GM23338 (cell line): Measurements from ENCODE around the gene AQP6.

Source experiments
- CTCF ChIP-seq, 2 experiments: fragments of 200-600 bp in 1 of 2; sonication (generic) in 1 of 2; conservative IDR thresholded peaks; 2 replicates each; pipeline versions ENCODE4 v1.5.1 to v1.6.1; 2016 to 2017; ENCODE audit warnings: antibody characterized with exemption in 2 of 2, low read depth in 2 of 2, mild to moderate bottlenecking in 2 of 2, moderate library complexity in 1 of 2
- POLR2AphosphoS5 ChIP-seq: IDR thresholded peaks from 2 replicates; pipeline ENCODE4 v1.6.1; 2016; ENCODE audit warnings: antibody characterized with exemption, low read depth
- TF ChIP-seq, protein P1 (sequence below): IDR thresholded peaks from one replicate; pipeline ENCODE4 v1.6.1; 2018; ENCODE audit warnings: antibody characterized with exemption; ENCODE audit not compliant: unreplicated experiment

- TF ChIP-seq CTCF (conservative IDR thresholded peaks at IDR 0.05; ENCODE audit: low read depth in 2 of 2) (no peak), POLR2AphosphoS5 (no peak)
- TF ChIP-seq, protein P1, sequence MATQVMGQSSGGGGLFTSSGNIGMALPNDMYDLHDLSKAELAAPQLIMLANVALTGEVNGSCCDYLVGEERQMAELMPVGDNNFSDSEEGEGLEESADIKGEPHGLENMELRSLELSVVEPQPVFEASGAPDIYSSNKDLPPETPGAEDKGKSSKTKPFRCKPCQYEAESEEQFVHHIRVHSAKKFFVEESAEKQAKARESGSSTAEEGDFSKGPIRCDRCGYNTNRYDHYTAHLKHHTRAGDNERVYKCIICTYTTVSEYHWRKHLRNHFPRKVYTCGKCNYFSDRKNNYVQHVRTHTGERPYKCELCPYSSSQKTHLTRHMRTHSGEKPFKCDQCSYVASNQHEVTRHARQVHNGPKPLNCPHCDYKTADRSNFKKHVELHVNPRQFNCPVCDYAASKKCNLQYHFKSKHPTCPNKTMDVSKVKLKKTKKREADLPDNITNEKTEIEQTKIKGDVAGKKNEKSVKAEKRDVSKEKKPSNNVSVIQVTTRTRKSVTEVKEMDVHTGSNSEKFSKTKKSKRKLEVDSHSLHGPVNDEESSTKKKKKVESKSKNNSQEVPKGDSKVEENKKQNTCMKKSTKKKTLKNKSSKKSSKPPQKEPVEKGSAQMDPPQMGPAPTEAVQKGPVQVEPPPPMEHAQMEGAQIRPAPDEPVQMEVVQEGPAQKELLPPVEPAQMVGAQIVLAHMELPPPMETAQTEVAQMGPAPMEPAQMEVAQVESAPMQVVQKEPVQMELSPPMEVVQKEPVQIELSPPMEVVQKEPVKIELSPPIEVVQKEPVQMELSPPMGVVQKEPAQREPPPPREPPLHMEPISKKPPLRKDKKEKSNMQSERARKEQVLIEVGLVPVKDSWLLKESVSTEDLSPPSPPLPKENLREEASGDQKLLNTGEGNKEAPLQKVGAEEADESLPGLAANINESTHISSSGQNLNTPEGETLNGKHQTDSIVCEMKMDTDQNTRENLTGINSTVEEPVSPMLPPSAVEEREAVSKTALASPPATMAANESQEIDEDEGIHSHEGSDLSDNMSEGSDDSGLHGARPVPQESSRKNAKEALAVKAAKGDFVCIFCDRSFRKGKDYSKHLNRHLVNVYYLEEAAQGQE = no peak
Observed at GRCh38 chr12:49946086-49946485, 26.7 kb upstream of the AQP6 start.
